Stimulated activated CD4-positive, alpha-beta T cell treated with anti-CD3 and anti-CD28 coated beads, Interleukin-1b, Interleukin-23, amount 100 ng/mL, for 4 hours (primary cell): ENCODE results near the gene OR11L1.

Experiments used
- DNase-seq, 2 donors: peaks; one replicate each; pipeline ENCODE4 v3.0.0-alpha.2; 2020; ENCODE audit warnings: low read depth in 2 of 2

OR11L1 gene

GRCh38 chr1:247812637-247813036 lies 29.1 kb downstream of the OR11L1 start:
- no peak for DNase-seq

DNA sequence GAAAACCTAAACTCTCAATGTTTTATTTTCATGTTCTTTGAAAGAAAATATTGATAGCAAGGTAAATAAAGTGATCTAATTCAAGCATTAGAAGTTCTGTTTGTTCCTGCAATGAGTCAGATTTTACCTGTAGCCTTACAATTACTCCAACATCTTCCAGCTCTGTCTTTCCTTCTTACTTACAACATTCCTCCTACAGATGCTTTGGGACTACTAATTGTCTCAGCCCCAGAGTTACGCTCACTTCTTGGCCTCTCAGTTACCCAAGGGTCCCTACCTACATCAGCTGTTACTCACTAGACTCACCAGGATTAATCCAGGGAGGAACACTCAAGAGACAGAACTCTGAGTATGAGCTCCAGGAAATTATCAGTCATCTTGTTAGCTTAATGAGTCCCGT lies 44.2 kb downstream of the OR11L1 start:
- no peak for DNase-seq
